ENCODE data around the gene CTCFL. TPM values are rescaled to one million over a fixed set of nuclear protein-coding genes. Genes with fewer than 3 reads are reported as not detected.

CTCFL gene
- total and polyA plus RNA-seq, 2 donors (not counting 3 experiments of a cell fraction or from before 2014, with no cell fraction given), result not detected

GRCh38 chr20:57526885-57527460, 2.0 kb upstream of the CTCFL start:
- dilution Hi-C loops (cut with MboI; ENCODE audit: extremely low pct_ligation_motif_present, low sequenced_read_pairs), result no loop called here
- Histone ChIP-seq H3K27ac (ENCODE audit: insufficient read depth, low read depth, low read length) (no peak overlapping the region), H3K9me1 (replicated peaks; ENCODE audit: control insufficient read depth, extremely low read depth, insufficient read depth, low read length) (no peaks in the 10 kb centered on the region), H3K4me1 (ENCODE audit: control insufficient read depth, extremely low read depth, insufficient read depth, low read length) (no peaks in the 10 kb centered on the region), H3K4me2 (ENCODE audit: insufficient read depth, low read length) (no peak overlapping the region), H3K27me3 (ENCODE audit: control insufficient read depth in 2 of 2, insufficient read depth in 2 of 2, low read length in 2 of 2) (peaks cover 0 to 2% of the 10 kb centered on the region in 2 experiments), H2AFZ (ENCODE audit: low read depth, low read length) (no peak overlapping the region), H3K9me3 (replicated peaks; ENCODE audit: control insufficient read depth, insufficient read depth, low read length) (no peaks in the 10 kb centered on the region), H3K4me3 (replicated peaks in 1 of 3; ENCODE audit: insufficient read depth in 1 of 3, low read depth in 1 of 3, low read length in 3 of 3) (no peak overlapping the region), H4K20me1 (replicated peaks; ENCODE audit: control insufficient read depth, extremely low read depth, insufficient read depth, low read length) (no peaks in the 10 kb centered on the region), H3K36me3 (ENCODE audit: control insufficient read depth in 2 of 2, extremely low read depth in 1 of 2, insufficient read depth in 2 of 2, low read length in 2 of 2) (no peaks in the 10 kb centered on the region), H3K9ac (replicated peaks; ENCODE audit: extremely low read depth, insufficient read depth, low read length) (no peak overlapping the region), H3K79me2 (ENCODE audit: control insufficient read depth, insufficient read depth, low read length) (no peaks in the 10 kb centered on the region)
- intact Hi-C loops (cut with micrococcal nuclease), result no loop called here
- no TSS peak for BruUV-seq (replicated peaks)
- DNase-seq (ENCODE audit: low read depth, low spot score), result no peak
- ChIA-PET POLR2A (no interaction called here), CTCF (interaction anchor here (0.5 to 1.2 kb wide), 3 partner anchors 14 to 69 kb away, joined by 3 read pairs; no protein-coding TSS in a partner anchor)
- TF ChIP-seq FOS (IDR thresholded peaks at IDR 0.05; ENCODE audit: borderline replicate concordance, insufficient read depth, low read length) (no peak), GATA2 (IDR thresholded peaks at IDR 0.05; ENCODE audit: insufficient read depth, insufficient read length, low read depth, low read length) (no peak), POLR2A (IDR thresholded peaks at IDR 0.05; ENCODE audit: low read depth, low read length) (no peak), MYC (IDR thresholded peaks at IDR 0.05; ENCODE audit: low read depth, low read length) (no peak), POLR2AphosphoS5 (IDR thresholded peaks at IDR 0.05; ENCODE audit: insufficient read depth, low read depth, low read length) (no peak), EZH2 (IDR thresholded peaks at IDR 0.05; ENCODE audit: borderline replicate concordance, low read depth, low read length, severe bottlenecking) (no peak), CTCF (IDR thresholded peaks at IDR 0.05; ENCODE audit: extremely low read depth in 1 of 2, insufficient read depth in 1 of 2, low read depth in 1 of 2, low read length in 2 of 2) (no peak), MAX (IDR thresholded peaks at IDR 0.05; ENCODE audit: insufficient read depth, insufficient read length) (no peak), JUN (IDR thresholded peaks at IDR 0.05; ENCODE audit: borderline replicate concordance, insufficient read depth, insufficient read length, low read depth) (no peak)
- FAIRE-seq, result no peak

All from endothelial cell of umbilical vein (primary cell).